Heart left ventricle (tissue), 16 donors: ENCODE results near the gene ABLIM2. TPM values are rescaled to one million over a fixed set of nuclear protein-coding genes. Genes with fewer than 3 reads are reported as not detected.
A peak's percentile ranks its signal among the peaks of the same experiment; 100 is the strongest.

Source experiments
- ATAC-seq, 4 donors: fragments of 200-7000 bp; cut with Tn5 transposase; one replicate each; pipeline ENCODE4 v1.9.1; 2020 to 2022; ENCODE audit warnings: moderate library complexity in 4 of 4, mild to moderate bottlenecking in 3 of 4, moderate number of reproducible peaks in 1 of 4
- DNase-seq, 5 donors: peaks; one replicate each; pipeline ENCODE4 v3.0.0-alpha.2; 2020
- H3K27ac ChIP-seq, 12 donors: fragments of 200-600 bp; sonication (generic) in 4 of 12; one replicate each; pipeline versions ENCODE4 v1.5.0 to v1.8.0; 2016 to 2022; ENCODE audit warnings: mild to moderate bottlenecking in 2 of 12
- H3K27me3 ChIP-seq, 9 donors: fragments of 200-600 bp; sonication (generic) in 2 of 9; one replicate each; pipeline versions ENCODE4 v1.5.1 to v1.8.0; 2016 to 2022; ENCODE audit warnings: mild to moderate bottlenecking in 3 of 9
- H3K36me3 ChIP-seq, 9 donors: fragments of 200-600 bp; sonication (generic) in 2 of 9; one replicate each; pipeline versions ENCODE4 v1.5.0 to v1.8.0; 2018 to 2022; ENCODE audit warnings: mild to moderate bottlenecking in 2 of 9
- H3K4me1 ChIP-seq, 12 donors: fragments of 200-600 bp; sonication (generic) in 4 of 12; one replicate each; pipeline versions ENCODE4 v1.5.0 to v1.8.0; 2016 to 2022; ENCODE audit warnings: mild to moderate bottlenecking in 3 of 12
- H3K4me3 ChIP-seq, 12 donors: fragments of 200-600 bp; sonication (generic) in 4 of 12; one replicate each; pipeline versions ENCODE4 v1.5.0 to v1.8.0; 2017 to 2022; ENCODE audit warnings: mild to moderate bottlenecking in 9 of 12, moderate library complexity in 4 of 12
- H3K9me3 ChIP-seq, 12 donors: fragments of 200-600 bp; sonication (generic) in 4 of 12; one replicate each; pipeline versions ENCODE4 v1.5.0 to v1.8.0; 2016 to 2022; ENCODE audit warnings: mild to moderate bottlenecking in 1 of 12
- POLR2A ChIP-seq, 2 donors: fragments of 450-650 bp; IDR thresholded peaks; one replicate each; pipeline ENCODE4 v1.6.1; 2017; ENCODE audit warnings: antibody characterized with exemption in 2 of 2, mild to moderate bottlenecking in 2 of 2, moderate library complexity in 2 of 2
- WGBS, 4 donors: extraction: QIAGEN DNeasy Blood & Tissue Kit in 2 of 4; methylation state at CpG; one replicate each; pipeline versions ENCODE4 v1.1.5 to v1.1.7; 2013 to 2018; 5-methylcytosine and 5-hydroxymethylcytosine counted together
- intact Hi-C, 10 donors: fragments of 100-400 bp; cut with DNase I; formaldehyde crosslinking; loops; one replicate each; pipeline versions ENCODE4 v1.11.1 to v1.14.2; 2022
- polyA plus RNA-seq, 2 donors: library from polyadenylated mRNA; stranded (reverse); fragments of 200-250 nt; gene quantifications; one replicate each; pipeline ENCODE4 v1.2.3, GENCODE V29; 2013
- total RNA-seq, 9 donors: library from RNA; depleted of rRNA in 2 of 9; stranded (reverse); fragments of >200 nt in 2 of 9; fragmentation: NEBNext Ultra II Directional in 3 of 9; extraction: Animal tissue kit (Norgen Biotek cat#: 25700) in 3 of 9; gene quantifications; one replicate each; pipeline versions ENCODE4 v1.1.0 to v1.2.4, GENCODE V29; 2016 to 2023
- TF ChIP-seq, protein P1 (sequence below), 12 donors: fragments of 200-600 bp; sonication (generic) in 4 of 12; IDR thresholded peaks; one replicate each; pipeline versions ENCODE4 v1.5.0 to v1.8.0; 2018 to 2022; ENCODE audit warnings: antibody characterized with exemption in 12 of 12, mild to moderate bottlenecking in 5 of 12
- donor health status: ischemic (EF 13 %, LVEDD 7.1; RV severe dilation, severe dysfunction).
- donor health status: healthy with polysubstance abuse.
- donor health status: DM: no; HTN: yes; CAD: no.
- donor health status: DM: no; HTN: no; CAD: no.
- donor health status: ischemic (EF 25% LVEDD 6.9; RV normal size, moderate dysfunction).
- donor health status: ischemic (EF 25% LVEDD 5.7; RV mildly dilated, moderate dysfunction).
- donor health status: healthy.
- donor health status: DM: yes; HTN: yes; CAD: no.
- donor health status: ischemic (EF 35%, LVEDD 5.7; RV mildly dilated, moderate dysfunction).
- donor health status: nonischemic (EF 11% LVEDD 7.7; RV severe dilation, severe dysfunction).
- donor health status: DM: yes; HTN: yes; CAD: no.
- donor health status: PGD.
- donor health status: ischemic (EF 29% LVEDD 5.4; RV normal size, mild dysfunction).
- donor health status: nonischemic (EF 23%, LVEDD 6.1; RV moderate dilation, normal function).

Gene ABLIM2
- total and polyA plus RNA-seq, 11 donors = 11.1 to 27.9 (median 18.4) TPM

DNA sequence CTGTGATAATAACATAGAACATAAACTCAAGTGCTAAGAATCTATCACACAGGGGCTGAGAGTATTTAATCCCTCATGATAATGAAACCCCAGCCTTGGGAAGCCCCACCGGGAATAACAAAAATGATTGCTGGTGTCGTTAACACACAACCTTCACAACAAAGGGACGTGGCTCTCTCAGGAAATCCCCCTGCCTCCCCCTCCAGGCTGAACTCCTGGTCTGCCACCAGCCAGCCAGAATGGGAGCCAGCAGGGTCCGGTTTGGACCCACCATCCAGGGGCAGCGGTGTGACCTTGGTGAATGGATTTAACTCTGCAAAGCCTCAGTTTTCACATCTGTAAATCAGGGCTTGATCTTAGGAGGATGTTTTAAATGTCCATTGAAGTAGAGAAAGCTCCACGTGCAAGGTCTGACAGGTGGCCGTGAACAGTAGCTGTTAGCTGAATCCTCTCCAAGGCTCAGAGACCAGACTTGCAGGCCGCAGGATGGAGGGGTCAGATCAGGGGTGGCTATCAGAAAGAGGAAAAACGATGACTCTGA, 46.5 kb downstream of the ABLIM2 start:
- Histone ChIP-seq H3K4me1 (peaks cover 0 to 35% (median 17%) of the 10 kb centered on the region in 12 donors), H3K9me3 (no peaks in the 10 kb centered on the region), H3K27me3 (no peaks in the 10 kb centered on the region), H3K4me3 (no peak overlapping the region), H3K36me3 (no peaks in the 10 kb centered on the region), H3K27ac (peak overlapping the region in 2 of 12 donors; percentile 74 to 85)
- intact Hi-C loops = loop anchor here in 1 of 10 donors (5.0 kb wide), 1 partner anchor 45 kb away; the partner anchor contains the start of gene ABLIM2
- TF ChIP-seq, protein P1, sequence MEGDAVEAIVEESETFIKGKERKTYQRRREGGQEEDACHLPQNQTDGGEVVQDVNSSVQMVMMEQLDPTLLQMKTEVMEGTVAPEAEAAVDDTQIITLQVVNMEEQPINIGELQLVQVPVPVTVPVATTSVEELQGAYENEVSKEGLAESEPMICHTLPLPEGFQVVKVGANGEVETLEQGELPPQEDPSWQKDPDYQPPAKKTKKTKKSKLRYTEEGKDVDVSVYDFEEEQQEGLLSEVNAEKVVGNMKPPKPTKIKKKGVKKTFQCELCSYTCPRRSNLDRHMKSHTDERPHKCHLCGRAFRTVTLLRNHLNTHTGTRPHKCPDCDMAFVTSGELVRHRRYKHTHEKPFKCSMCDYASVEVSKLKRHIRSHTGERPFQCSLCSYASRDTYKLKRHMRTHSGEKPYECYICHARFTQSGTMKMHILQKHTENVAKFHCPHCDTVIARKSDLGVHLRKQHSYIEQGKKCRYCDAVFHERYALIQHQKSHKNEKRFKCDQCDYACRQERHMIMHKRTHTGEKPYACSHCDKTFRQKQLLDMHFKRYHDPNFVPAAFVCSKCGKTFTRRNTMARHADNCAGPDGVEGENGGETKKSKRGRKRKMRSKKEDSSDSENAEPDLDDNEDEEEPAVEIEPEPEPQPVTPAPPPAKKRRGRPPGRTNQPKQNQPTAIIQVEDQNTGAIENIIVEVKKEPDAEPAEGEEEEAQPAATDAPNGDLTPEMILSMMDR (IDR thresholded peaks at IDR 0.05) = no peak
- no peak for TF ChIP-seq POLR2A (IDR thresholded peaks at IDR 0.05)
- DNase-seq = peak in 1 of 5 donors; percentile 33
- WGBS, 4 donors = 71 to 82% (median 76%) methylated on average over 9 of the region's 9 CpGs
- ATAC-seq = no peak

DNA sequence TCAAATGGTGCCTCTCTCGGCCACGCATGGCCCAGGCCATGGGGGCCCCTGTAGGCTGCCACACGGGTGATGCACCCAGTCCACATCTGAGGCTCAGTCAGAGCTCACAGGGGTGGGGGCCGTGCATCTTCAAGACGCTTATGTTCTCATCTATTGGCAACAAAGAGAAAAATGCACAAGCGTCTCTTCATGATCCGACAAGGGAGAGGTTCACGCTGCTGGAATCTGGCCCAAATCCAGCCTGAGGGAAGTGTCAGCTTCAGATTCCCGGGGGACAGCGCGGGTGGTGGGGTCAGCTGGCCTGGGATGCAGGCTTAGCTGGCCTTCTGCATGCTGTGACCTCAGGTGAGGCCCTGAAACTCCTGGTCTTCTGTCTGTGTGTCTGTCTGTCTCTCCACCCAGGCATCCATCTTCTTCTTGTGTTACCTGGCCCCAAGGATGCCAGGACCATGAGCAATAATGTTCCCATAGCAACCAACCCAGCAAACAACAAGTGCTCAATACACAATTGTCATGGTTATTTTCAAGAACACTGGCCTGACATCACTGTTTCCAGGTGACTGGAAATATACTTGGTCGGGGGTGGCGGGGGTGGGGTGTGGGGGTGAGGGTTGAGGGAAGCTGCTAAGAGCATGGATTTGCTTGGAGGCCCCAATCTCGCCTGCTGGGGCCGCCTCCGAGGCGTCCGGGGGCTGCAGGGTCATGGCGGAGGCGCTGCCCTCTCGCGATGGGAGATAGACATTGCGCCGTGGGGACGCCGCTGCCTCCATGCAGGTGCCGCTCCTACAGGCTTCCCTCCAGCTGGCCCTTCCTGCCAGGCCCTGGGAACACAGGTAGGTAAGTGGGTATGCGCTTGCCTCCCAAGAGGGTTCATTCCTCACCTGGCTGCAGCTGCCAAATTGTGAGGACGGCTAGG, 48.3 kb downstream of the ABLIM2 start:
- H3K9me3 ChIP-seq = no peaks in the 10 kb centered on the region
- peaks cover 0 to 28% (median 16%) of the 10 kb centered on the region in 12 donors for H3K4me1 ChIP-seq
- no peaks in the 10 kb centered on the region for H3K36me3 ChIP-seq
- H3K27ac ChIP-seq = no peak overlapping the region
- DNase-seq = peak in 1 of 5 donors; percentile 47
- no peaks in the 10 kb centered on the region for H3K27me3 ChIP-seq
- ATAC-seq = no peak
- intact Hi-C loops = loop anchor here in 1 of 10 donors (5.0 kb wide), 1 partner anchor 47 kb away; the partner anchor contains the start of gene ABLIM2
- 57 to 65% (median 63%) methylated on average over 19 to 29 of the region's 29 CpGs for WGBS, 4 donors
- TF ChIP-seq, protein P1 (IDR thresholded peaks at IDR 0.05) = peak in 4 of 12 donors; percentile 4 to 17 (median 10)
- no peak for TF ChIP-seq POLR2A (IDR thresholded peaks at IDR 0.05)
- H3K4me3 ChIP-seq = no peak overlapping the region

DNA sequence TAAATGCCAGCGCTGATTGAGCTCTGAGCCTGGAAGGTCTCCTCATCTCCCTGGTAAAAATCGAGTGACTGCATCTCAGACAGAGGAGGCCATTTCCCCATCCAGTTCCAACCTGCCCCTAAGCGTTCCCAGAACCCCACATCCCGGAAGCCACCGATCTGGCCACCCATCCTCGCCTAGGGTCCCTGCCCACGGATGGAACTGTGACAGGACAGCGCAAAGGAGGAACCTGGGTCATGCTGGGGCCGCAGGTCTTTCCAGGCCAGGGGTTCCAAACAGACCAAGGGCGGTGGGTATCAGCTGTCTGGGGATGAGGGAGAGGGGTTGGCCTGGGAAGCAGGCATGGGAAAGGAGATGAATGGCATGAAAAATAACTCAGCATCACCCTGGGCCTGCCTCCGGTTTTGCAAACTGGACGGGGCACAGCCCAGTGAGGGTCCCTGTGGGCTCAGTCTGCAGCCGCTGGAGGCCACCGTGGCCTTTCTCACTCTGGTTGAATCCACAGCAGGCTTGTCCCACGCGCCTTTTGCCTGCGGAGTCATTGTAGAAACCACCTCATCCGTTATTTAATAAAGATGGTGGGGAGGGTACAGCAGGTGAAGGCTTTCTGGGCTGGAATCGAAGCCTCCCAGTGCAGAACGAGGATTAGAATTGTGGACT, 49.1 kb downstream of the ABLIM2 start:
- TF ChIP-seq POLR2A (IDR thresholded peaks at IDR 0.05) = no peak
- TF ChIP-seq, protein P1 (IDR thresholded peaks at IDR 0.05) = no peak
- Histone ChIP-seq H3K4me3 (no peak overlapping the region), H3K9me3 (no peaks in the 10 kb centered on the region), H3K36me3 (no peaks in the 10 kb centered on the region), H3K27me3 (no peaks in the 10 kb centered on the region), H3K4me1 (peaks cover 0 to 20% (median 13%) of the 10 kb centered on the region in 12 donors), H3K27ac (no peak overlapping the region)
- 89 to 94% (median 92%) methylated on average over 19 to 20 of the region's 20 CpGs for WGBS, 4 donors
- DNase-seq (peak in 1 of 5 donors; percentile 30), ATAC-seq (no peak)
- intact Hi-C loops = loop anchor here in 1 of 10 donors (5.0 kb wide), 1 partner anchor 48 kb away; the partner anchor contains the start of gene ABLIM2
